OCI-LY7 (cell line): ENCODE results near the gene HOXC6. TPM values are rescaled to one million over a fixed set of nuclear protein-coding genes. Genes with fewer than 3 reads are reported as not detected.

ENCODE experiments used
- BruUV-seq: library from RNA; stranded (reverse); fragments of 400-500 nt; replicated peaks from 2 replicates; lab custom pipeline; 2021; lab: Mats Ljungman, UMichigan
- CTCF ChIA-PET: fragments of 300-600 bp; sonication (Branson Sonifier 250); formaldehyde crosslinking; loops from one replicate; lab custom pipeline; 2022; ENCODE audit warnings: antibody characterized with exemption; ENCODE audit not compliant: unreplicated experiment; lab: Charles Lee
- POLR2A ChIA-PET: fragments of 300-600 bp; sonication (Branson Sonifier 250); formaldehyde crosslinking; loops from one replicate; lab custom pipeline; 2022; ENCODE audit warnings: antibody characterized with exemption; lab: Charles Lee
- DNase-seq: peaks from one replicate; pipeline ENCODE4 v3.0.0-alpha.2; 2015; ENCODE audit warnings: low spot score
- H2AFZ ChIP-seq: fragments of 200-600 bp; sonication (generic), shearing (Covaris generic); 2 replicates; pipeline ENCODE4 v1.6.1; 2014; ENCODE audit warnings: mild to moderate bottlenecking, antibody characterized with exemption, low read length, moderate library complexity
- H3K27ac ChIP-seq: fragments of 200-600 bp; sonication (generic); 2 replicates; pipeline ENCODE4 v1.5.1; 2014; ENCODE audit warnings: mixed run types, low read depth, mild to moderate bottlenecking, moderate library complexity, low read length, inconsistent platforms; ENCODE audit not compliant: poor library complexity, severe bottlenecking
- H3K36me3 ChIP-seq: fragments of 200-600 bp; sonication (generic); 2 replicates; pipeline ENCODE4 v1.6.1; 2014; ENCODE audit warnings: mild to moderate bottlenecking, antibody characterized with exemption, low read length, moderate library complexity, mixed read lengths; ENCODE audit not compliant: insufficient read depth
- H3K4me1 ChIP-seq: fragments of 200-600 bp; sonication (generic); 2 replicates; pipeline ENCODE4 v1.5.1; 2014; ENCODE audit warnings: mild to moderate bottlenecking, low read length; ENCODE audit not compliant: insufficient read depth, poor library complexity, severe bottlenecking
- H3K4me2 ChIP-seq: fragments of 200-600 bp; sonication (generic); 2 replicates; pipeline ENCODE4 v1.6.1; 2014; ENCODE audit warnings: mild to moderate bottlenecking, low read length
- H3K4me3 ChIP-seq: fragments of 200-600 bp; sonication (generic); 2 replicates; pipeline ENCODE4 v1.5.1; 2014; ENCODE audit warnings: mild to moderate bottlenecking, low read depth, low read length; ENCODE audit not compliant: poor library complexity, severe bottlenecking
- H3K79me2 ChIP-seq: fragments of 200-600 bp; sonication (generic); 2 replicates; pipeline ENCODE4 v1.6.1; 2016; ENCODE audit warnings: low read depth, mild to moderate bottlenecking, low read length, moderate library complexity, mixed read lengths; ENCODE audit not compliant: insufficient read depth
- H3K9me2 ChIP-seq: fragments of 200-600 bp; sonication (generic); 2 replicates; pipeline ENCODE4 v1.6.1; 2016; ENCODE audit warnings: mild to moderate bottlenecking, low read length, mixed read lengths; ENCODE audit not compliant: insufficient read depth
- H3K9me3 ChIP-seq: fragments of 200-600 bp; sonication (generic); 2 replicates; pipeline ENCODE4 v1.6.1; 2014; ENCODE audit warnings: mild to moderate bottlenecking, mixed run types, low read length, mixed read lengths
- H4K20me1 ChIP-seq: fragments of 200-600 bp; sonication (generic); 2 replicates; pipeline ENCODE4 v1.6.1; 2014; ENCODE audit warnings: mild to moderate bottlenecking, antibody characterized with exemption, low read length, moderate library complexity, mixed read lengths; ENCODE audit not compliant: insufficient read depth
- EZH2phosphoT487 ChIP-seq: fragments of 200-600 bp; sonication (generic); IDR thresholded peaks from 2 replicates; pipeline ENCODE4 v1.6.1; 2018; ENCODE audit warnings: low read depth, borderline replicate concordance, mild to moderate bottlenecking, mixed run types, antibody characterized with exemption, low read length, moderate library complexity, mixed read lengths
- intact Hi-C: fragments of 100-400 bp; cut with micrococcal nuclease; formaldehyde crosslinking; loops from one replicate; pipeline ENCODE4 v1.10.0; 2022; ENCODE audit not compliant: unreplicated experiment
- total RNA-seq, 2 experiments: library from RNA; depleted of rRNA in 1 of 2; stranded (reverse); fragments of >200 nt in 1 of 2; shearing (Covaris generic) in 1 of 2; gene quantifications; 2 replicates each; pipeline ENCODE4 v1.2.3, GENCODE V29; 2014 to 2022
- TF ChIP-seq, protein P1 (sequence below): fragments of 200-600 bp; sonication (generic); conservative IDR thresholded peaks from 2 replicates; pipeline ENCODE4 v1.5.1; 2014; ENCODE audit warnings: mild to moderate bottlenecking, antibody characterized with exemption, low read length, moderate library complexity, mixed read lengths

HOXC6 gene
- total RNA-seq, 2 experiments from 2014 or later = 0.92 to 2.7 TPM

DNA sequence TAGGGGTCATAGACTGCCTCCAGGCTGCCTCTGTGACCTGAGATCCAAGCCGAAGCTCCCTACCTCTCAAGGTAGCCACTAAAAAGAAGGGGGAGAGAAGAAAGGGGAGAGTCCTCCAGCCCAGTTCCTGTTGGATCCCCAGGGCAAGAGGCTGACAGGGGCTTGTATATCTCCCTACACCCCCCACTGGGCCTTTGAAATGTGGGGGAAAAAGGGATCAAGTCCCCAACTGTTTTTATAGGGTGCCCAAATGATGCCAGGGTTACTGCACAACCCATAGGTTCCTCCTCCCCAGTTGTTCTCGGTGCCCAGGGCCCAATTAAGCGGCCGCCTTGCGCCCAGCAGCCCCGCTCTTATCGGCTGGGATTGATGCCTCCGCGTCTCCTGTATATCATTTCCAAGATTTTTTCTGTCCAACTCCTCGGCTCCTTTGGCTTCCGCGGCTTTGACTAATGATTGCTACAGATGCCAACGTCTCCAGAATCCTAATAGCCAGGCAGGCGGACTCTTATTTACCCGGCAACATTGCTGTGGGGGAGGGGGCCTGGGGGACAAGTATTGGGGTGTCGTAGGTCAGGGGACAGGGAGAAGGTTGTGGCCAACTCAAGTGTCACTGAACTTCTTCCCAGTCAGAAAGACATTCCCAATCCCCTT is 17.8 kb downstream of the HOXC6 start:
- Histone ChIP-seq H3K4me2 (no peak overlapping the region), H4K20me1 (no peaks in the 10 kb centered on the region), H3K4me1 (peaks cover 24% of the 10 kb centered on the region), H2AFZ (no peak overlapping the region), H3K36me3 (no peaks in the 10 kb centered on the region), H3K9me3 (no peaks in the 10 kb centered on the region), H3K79me2 (no peaks in the 10 kb centered on the region), H3K27ac (no peak overlapping the region), H3K4me3 (no peak overlapping the region), H3K9me2 (no peaks in the 10 kb centered on the region)
- TF ChIP-seq EZH2phosphoT487 = no peak
- TF ChIP-seq, protein P1, sequence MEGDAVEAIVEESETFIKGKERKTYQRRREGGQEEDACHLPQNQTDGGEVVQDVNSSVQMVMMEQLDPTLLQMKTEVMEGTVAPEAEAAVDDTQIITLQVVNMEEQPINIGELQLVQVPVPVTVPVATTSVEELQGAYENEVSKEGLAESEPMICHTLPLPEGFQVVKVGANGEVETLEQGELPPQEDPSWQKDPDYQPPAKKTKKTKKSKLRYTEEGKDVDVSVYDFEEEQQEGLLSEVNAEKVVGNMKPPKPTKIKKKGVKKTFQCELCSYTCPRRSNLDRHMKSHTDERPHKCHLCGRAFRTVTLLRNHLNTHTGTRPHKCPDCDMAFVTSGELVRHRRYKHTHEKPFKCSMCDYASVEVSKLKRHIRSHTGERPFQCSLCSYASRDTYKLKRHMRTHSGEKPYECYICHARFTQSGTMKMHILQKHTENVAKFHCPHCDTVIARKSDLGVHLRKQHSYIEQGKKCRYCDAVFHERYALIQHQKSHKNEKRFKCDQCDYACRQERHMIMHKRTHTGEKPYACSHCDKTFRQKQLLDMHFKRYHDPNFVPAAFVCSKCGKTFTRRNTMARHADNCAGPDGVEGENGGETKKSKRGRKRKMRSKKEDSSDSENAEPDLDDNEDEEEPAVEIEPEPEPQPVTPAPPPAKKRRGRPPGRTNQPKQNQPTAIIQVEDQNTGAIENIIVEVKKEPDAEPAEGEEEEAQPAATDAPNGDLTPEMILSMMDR = no peak
- ChIA-PET POLR2A (no interaction called here), CTCF (no interaction called here)
- BruUV-seq = no TSS peak
- no peak for DNase-seq
- intact Hi-C loops = no loop called here

- intact Hi-C loops = no loop called here
- Histone ChIP-seq H3K27ac (no peak overlapping the region), H3K4me1 (peaks cover 32% of the 10 kb centered on the region), H3K9me3 (no peaks in the 10 kb centered on the region), H3K4me2 (no peak overlapping the region), H3K4me3 (no peak overlapping the region), H3K79me2 (no peaks in the 10 kb centered on the region), H3K9me2 (no peaks in the 10 kb centered on the region), H3K36me3 (no peaks in the 10 kb centered on the region), H2AFZ (no peak overlapping the region), H4K20me1 (no peaks in the 10 kb centered on the region)
- CTCF ChIA-PET = no interaction called here
- BruUV-seq = no TSS peak
- POLR2A ChIA-PET = no interaction called here
- no peak for TF ChIP-seq EZH2phosphoT487
- TF ChIP-seq, protein P1 = no peak
- no peak for DNase-seq
Measured at GRCh38 chr12:54046809-54047159, 18.5 kb downstream of the HOXC6 start.

- Histone ChIP-seq H3K4me1 (peaks cover 38% of the 10 kb centered on the region), H2AFZ (no peak overlapping the region), H3K79me2 (no peaks in the 10 kb centered on the region), H3K4me3 (no peak overlapping the region), H3K4me2 (no peak overlapping the region), H3K36me3 (no peaks in the 10 kb centered on the region), H3K27ac (no peak overlapping the region), H3K9me2 (no peaks in the 10 kb centered on the region), H3K9me3 (no peaks in the 10 kb centered on the region), H4K20me1 (no peaks in the 10 kb centered on the region)
- no TSS peak for BruUV-seq
- intact Hi-C loops = no loop called here
- ChIA-PET CTCF (no interaction called here), POLR2A (no interaction called here)
- TF ChIP-seq, protein P1 = no peak
- no peak for TF ChIP-seq EZH2phosphoT487
- DNase-seq = no peak
Measured at GRCh38 chr12:54047160-54047963, 19.1 kb downstream of the HOXC6 start.
